Choroid plexus epithelial cell (primary cell): ENCODE measurements around the gene CCSER1.

Source experiments
- DNase-seq: peaks from one replicate; pipeline ENCODE4 v3.0.0-alpha.2; 2010; ENCODE audit warnings: low read depth
- H3K4me3 ChIP-seq: 2 replicates; pipeline ENCODE4 v1.5.1; 2011; ENCODE audit warnings: low read depth, mild to moderate bottlenecking, control low read depth, low read length, moderate library complexity
- TF ChIP-seq, protein P1 (sequence below): conservative IDR thresholded peaks from 2 replicates; pipeline ENCODE4 v1.5.1; 2011; ENCODE audit warnings: low read depth, mild to moderate bottlenecking, control low read depth, inconsistent platforms, low read length, moderate library complexity

Gene CCSER1

DNA sequence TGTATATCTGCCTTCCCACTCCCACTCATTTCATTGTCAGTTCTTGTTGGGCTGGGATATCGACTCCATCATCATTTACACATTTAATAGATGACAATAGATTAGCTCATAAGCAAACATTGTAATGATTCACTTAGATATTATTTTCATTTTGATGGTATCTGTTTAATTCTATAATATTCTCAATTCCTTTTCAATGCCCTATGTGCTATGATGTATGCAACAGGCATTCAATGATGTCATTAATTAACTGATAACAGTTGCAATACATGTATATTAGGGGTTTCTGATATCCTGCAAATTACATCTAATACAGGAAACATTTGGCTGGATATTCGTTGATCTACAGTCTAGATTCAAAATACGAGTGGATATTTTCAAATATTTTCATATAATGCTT lies 850.5 kb downstream of the CCSER1 start:
- TF ChIP-seq, protein P1, sequence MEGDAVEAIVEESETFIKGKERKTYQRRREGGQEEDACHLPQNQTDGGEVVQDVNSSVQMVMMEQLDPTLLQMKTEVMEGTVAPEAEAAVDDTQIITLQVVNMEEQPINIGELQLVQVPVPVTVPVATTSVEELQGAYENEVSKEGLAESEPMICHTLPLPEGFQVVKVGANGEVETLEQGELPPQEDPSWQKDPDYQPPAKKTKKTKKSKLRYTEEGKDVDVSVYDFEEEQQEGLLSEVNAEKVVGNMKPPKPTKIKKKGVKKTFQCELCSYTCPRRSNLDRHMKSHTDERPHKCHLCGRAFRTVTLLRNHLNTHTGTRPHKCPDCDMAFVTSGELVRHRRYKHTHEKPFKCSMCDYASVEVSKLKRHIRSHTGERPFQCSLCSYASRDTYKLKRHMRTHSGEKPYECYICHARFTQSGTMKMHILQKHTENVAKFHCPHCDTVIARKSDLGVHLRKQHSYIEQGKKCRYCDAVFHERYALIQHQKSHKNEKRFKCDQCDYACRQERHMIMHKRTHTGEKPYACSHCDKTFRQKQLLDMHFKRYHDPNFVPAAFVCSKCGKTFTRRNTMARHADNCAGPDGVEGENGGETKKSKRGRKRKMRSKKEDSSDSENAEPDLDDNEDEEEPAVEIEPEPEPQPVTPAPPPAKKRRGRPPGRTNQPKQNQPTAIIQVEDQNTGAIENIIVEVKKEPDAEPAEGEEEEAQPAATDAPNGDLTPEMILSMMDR: no peak
- H3K4me3 ChIP-seq: no peak overlapping the region
- no peak for DNase-seq

DNA sequence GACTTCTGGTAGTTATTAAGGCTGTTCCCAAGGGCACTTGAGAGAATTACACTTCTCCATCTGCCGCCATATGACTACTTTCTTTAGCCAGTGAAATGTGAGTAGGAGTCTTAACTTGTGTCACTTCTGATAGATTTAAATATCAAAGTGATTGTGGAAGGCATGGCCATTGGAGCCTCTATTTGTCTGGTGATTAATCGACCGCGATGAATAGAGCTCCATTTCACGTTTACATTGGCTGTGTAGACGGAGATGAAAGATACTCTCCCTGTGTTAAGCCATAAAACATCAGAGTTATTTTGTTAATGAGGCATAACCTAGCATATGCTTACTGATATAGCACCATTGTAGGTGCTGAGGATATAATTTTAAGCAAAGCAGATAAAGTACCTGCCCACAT lies 852.4 kb downstream of the CCSER1 start:
- no peak for DNase-seq
- TF ChIP-seq, protein P1: no peak
- H3K4me3 ChIP-seq: no peak overlapping the region

DNA sequence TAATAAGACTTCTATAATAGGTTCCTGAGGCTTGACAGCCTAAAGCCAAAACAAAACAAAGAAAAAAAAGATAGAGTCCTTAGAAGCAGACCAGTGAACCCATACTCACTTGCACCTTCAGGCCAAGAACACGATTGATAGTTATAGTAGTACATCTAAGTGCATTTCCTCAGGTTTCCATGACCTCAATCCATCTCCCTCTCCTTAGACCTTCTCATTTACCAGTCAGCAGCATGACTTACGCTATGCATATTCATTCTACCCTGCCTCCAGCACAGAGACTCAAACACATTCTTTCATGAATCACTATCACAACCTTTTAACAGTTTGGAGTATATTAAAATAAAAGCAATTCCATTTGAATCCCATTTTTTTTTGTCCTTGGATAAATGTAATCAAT lies 855.6 kb downstream of the CCSER1 start:
- TF ChIP-seq, protein P1: no peak
- no peak for DNase-seq
- H3K4me3 ChIP-seq: no peak overlapping the region

DNA sequence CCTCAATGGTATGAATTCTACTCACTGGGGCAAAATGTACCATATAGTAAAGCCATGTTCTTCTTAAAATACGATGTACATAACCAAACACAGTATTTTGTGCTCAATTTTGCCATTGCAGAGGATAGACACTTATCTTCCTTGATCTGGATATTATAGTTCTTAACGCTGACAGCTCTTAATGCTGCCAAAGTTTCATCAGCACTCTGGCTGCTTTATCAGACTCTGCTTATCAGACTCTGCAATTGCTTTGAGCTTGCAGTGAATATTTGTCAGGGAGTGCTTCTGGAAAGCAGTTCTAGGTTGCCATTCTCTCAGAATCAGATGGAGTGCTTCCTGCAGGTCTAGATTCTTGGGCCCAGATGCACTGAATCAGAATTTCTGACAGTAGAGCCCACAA lies 863.1 kb downstream of the CCSER1 start:
- TF ChIP-seq, protein P1: no peak
- H3K4me3 ChIP-seq: no peak overlapping the region
- DNase-seq: no peak

DNA sequence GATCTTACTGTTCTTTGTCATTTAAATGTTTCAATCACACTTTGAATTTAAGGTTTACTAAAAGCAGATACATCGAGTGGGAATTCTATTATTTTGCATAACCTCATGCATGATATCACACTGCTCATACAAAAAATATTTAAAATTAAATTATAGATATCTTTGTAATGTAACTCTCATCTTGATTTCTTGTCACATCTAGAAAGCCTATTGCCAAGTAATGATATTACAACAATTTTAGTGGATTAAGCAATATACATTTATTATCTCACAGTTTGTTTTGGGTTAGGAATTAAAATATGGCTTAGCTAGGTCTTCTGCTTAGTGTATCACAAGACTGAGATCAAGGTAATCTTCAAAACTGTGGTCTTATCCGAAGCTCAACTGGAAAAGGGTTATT lies 865.0 kb downstream of the CCSER1 start:
- TF ChIP-seq, protein P1: no peak
- no peak for DNase-seq
- no peak overlapping the region for H3K4me3 ChIP-seq

DNA sequence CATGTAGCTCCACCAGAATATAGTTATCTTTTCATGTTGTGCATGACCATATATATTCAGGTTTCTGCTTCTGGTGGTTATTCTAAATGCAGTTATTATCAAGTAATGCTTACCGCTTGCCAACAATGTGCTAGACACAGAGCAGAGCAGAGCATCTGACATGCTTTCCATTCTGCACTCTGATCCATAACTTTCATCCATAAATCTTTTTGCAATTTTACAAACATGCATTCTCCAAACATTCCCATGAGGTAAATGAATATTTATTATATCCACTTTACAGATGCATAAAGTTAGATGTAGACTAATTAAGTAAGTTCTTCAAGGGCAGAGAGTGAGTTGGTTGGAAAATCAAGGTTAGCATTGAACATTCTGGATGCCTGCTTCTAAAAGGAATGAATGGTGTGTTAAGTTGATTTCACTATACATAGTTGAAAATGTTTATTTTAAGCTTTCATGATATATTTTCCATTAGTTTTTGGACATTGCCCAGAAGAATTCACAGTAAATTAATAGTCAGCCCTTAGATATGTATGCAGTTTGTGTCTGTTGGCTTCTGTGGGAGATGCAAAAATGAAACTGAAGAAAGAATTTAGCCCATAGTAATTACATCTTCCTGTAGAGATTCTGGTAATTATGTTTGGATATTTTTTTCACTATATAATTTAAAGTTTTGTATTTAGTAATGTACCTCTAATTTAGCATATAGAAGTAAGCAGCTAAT lies 867.8 kb downstream of the CCSER1 start:
- no peak overlapping the region for H3K4me3 ChIP-seq
- TF ChIP-seq, protein P1: no peak
- no peak for DNase-seq

DNA sequence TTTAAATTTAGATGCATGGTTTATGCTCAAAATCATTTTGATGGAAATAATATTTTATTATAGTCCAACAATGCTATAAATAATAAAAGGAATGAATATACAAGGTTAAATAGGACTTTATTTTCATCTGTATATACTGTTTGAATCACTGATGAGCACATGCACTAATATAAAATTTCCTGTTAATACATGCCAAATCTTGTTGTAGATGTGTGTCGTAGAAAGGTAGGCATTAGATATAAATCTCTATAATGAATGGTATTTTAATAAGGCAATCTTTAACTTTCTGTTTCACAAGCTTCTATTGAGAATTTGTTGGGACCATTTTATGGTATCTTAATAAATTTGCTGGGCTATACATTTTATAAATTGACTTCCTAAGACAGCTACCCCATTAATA lies 868.8 kb downstream of the CCSER1 start:
- TF ChIP-seq, protein P1: no peak

More for the DNA sequence above, 868.8 kb downstream of the CCSER1 start:
- H3K4me3 ChIP-seq: no peak overlapping the region
- DNase-seq: no peak
